OCI-LY1 (cell line): ENCODE results near the gene GNGT2.

ENCODE experiments used
- H2AFZ ChIP-seq: fragments of 200-600 bp; sonication (generic), shearing (Covaris generic); 2 replicates; pipeline ENCODE4 v1.6.0; 2014; ENCODE audit warnings: antibody characterized with exemption, mild to moderate bottlenecking, low read length
- H3F3A ChIP-seq: fragments of 200-600 bp; sonication (generic), shearing (Covaris generic); 2 replicates; pipeline ENCODE4 v1.6.0; 2014; ENCODE audit warnings: mild to moderate bottlenecking, antibody characterized with exemption, low read length, moderate library complexity; ENCODE audit not compliant: insufficient read depth
- H3K27ac ChIP-seq: fragments of 200-600 bp; sonication (generic); 2 replicates; pipeline ENCODE4 v1.5.1; 2014; ENCODE audit warnings: low read length, mixed run types, mild to moderate bottlenecking, low read depth; ENCODE audit not compliant: poor library complexity, severe bottlenecking
- H3K27me3 ChIP-seq: fragments of 200-600 bp; sonication (generic); 2 replicates; pipeline ENCODE4 v1.6.0; 2014; ENCODE audit warnings: antibody characterized with exemption, mild to moderate bottlenecking, low read length, moderate library complexity; ENCODE audit not compliant: insufficient read depth
- H3K36me3 ChIP-seq: fragments of 200-600 bp; sonication (generic); 2 replicates; pipeline ENCODE4 v1.6.1; 2014; ENCODE audit warnings: mild to moderate bottlenecking, antibody characterized with exemption, low read length, moderate library complexity, mixed read lengths; ENCODE audit not compliant: insufficient read depth
- H3K4me1 ChIP-seq: fragments of 200-600 bp; sonication (generic); 2 replicates; pipeline ENCODE4 v1.5.1; 2014; ENCODE audit warnings: mild to moderate bottlenecking, low read length, moderate library complexity; ENCODE audit not compliant: insufficient read depth, severe bottlenecking
- H3K4me2 ChIP-seq: fragments of 200-600 bp; sonication (generic), shearing (Covaris generic); 2 replicates; pipeline ENCODE4 v1.6.1; 2014; ENCODE audit warnings: low read length
- H3K4me3 ChIP-seq: fragments of 200-600 bp; sonication (generic); 2 replicates; pipeline ENCODE4 v1.5.1; 2014; ENCODE audit warnings: low read length, low read depth, mild to moderate bottlenecking, mixed read lengths; ENCODE audit not compliant: poor library complexity, severe bottlenecking
- H3K79me2 ChIP-seq: fragments of 200-600 bp; shearing (Covaris generic); 2 replicates; pipeline ENCODE4 v1.6.1; 2016; ENCODE audit warnings: mixed run types, low read length, mixed read lengths; ENCODE audit not compliant: insufficient read depth
- H3K9ac ChIP-seq: fragments of 200-600 bp; sonication (generic), shearing (Covaris generic); 2 replicates; pipeline ENCODE4 v1.6.1; 2014; ENCODE audit warnings: mild to moderate bottlenecking, low read length, mixed read lengths
- H3K9me2 ChIP-seq: fragments of 200-600 bp; sonication (generic), shearing (Covaris generic); 2 replicates; pipeline ENCODE4 v1.6.1; 2014; ENCODE audit warnings: low read depth, mild to moderate bottlenecking, low read length, mixed read lengths
- H3K9me3 ChIP-seq: fragments of 200-600 bp; shearing (Covaris generic); 2 replicates; pipeline ENCODE4 v1.6.1; 2014; ENCODE audit warnings: low read length, mixed read lengths
- H4K20me1 ChIP-seq: fragments of 200-600 bp; sonication (generic), shearing (Covaris generic); 2 replicates; pipeline ENCODE4 v1.6.0; 2016; ENCODE audit warnings: mild to moderate bottlenecking, low read length; ENCODE audit not compliant: insufficient read depth
- CTCF ChIP-seq: fragments of 200-600 bp; sonication (generic), shearing (Covaris generic); IDR thresholded peaks from 2 replicates; pipeline ENCODE4 v1.5.1; 2017; ENCODE audit warnings: mild to moderate bottlenecking, antibody characterized with exemption, low read length, moderate library complexity, mixed read lengths
- EZH2 ChIP-seq: fragments of 200-600 bp; sonication (generic), shearing (Covaris generic); IDR thresholded peaks from 2 replicates; pipeline ENCODE4 v1.8.0; 2017; ENCODE audit warnings: borderline replicate concordance, mixed run types, mild to moderate bottlenecking, antibody characterized with exemption, low read length, moderate library complexity, mixed read lengths

GNGT2 gene

GRCh38 chr17:49196520-49196919 is 13.9 kb downstream of the GNGT2 start:
- Histone ChIP-seq H3K27ac (no peak overlapping the region), H3K27me3 (no peaks in the 10 kb centered on the region), H4K20me1 (no peaks in the 10 kb centered on the region), H3F3A (no peaks in the 10 kb centered on the region), H3K4me1 (peaks cover 15% of the 10 kb centered on the region), H3K9ac (no peak overlapping the region), H3K9me2 (no peaks in the 10 kb centered on the region), H3K9me3 (no peaks in the 10 kb centered on the region), H3K4me3 (no peak overlapping the region), H2AFZ (no peak overlapping the region), H3K79me2 (no peaks in the 10 kb centered on the region), H3K4me2 (no peak overlapping the region), H3K36me3 (no peaks in the 10 kb centered on the region)
- no peak for TF ChIP-seq CTCF
- TF ChIP-seq EZH2: no peak

- no peak for TF ChIP-seq EZH2
- TF ChIP-seq CTCF: no peak
- H2AFZ ChIP-seq: no peak overlapping the region
- no peaks in the 10 kb centered on the region for H4K20me1 ChIP-seq
- H3K9me3 ChIP-seq: no peaks in the 10 kb centered on the region
- H3K27ac ChIP-seq: no peak overlapping the region
- no peak overlapping the region for H3K4me2 ChIP-seq
- no peaks in the 10 kb centered on the region for H3K36me3 ChIP-seq
- no peaks in the 10 kb centered on the region for H3K79me2 ChIP-seq
- H3F3A ChIP-seq: no peaks in the 10 kb centered on the region
- no peak overlapping the region for H3K4me3 ChIP-seq
- peaks cover 22% of the 10 kb centered on the region for H3K4me1 ChIP-seq
- no peaks in the 10 kb centered on the region for H3K9me2 ChIP-seq
- no peaks in the 10 kb centered on the region for H3K27me3 ChIP-seq
- no peak overlapping the region for H3K9ac ChIP-seq
Measured at GRCh38 chr17:49195751-49196150, 14.6 kb downstream of the GNGT2 start.

- no peaks in the 10 kb centered on the region for H3F3A ChIP-seq
- no peak overlapping the region for H2AFZ ChIP-seq
- no peaks in the 10 kb centered on the region for H3K9me2 ChIP-seq
- no peaks in the 10 kb centered on the region for H3K27me3 ChIP-seq
- H4K20me1 ChIP-seq: no peaks in the 10 kb centered on the region
- H3K79me2 ChIP-seq: no peaks in the 10 kb centered on the region
- no peaks in the 10 kb centered on the region for H3K36me3 ChIP-seq
- H3K9me3 ChIP-seq: no peaks in the 10 kb centered on the region
- H3K4me1 ChIP-seq: peaks cover 23% of the 10 kb centered on the region
- no peak overlapping the region for H3K27ac ChIP-seq
- H3K4me2 ChIP-seq: peak overlapping the region; percentile 83; the same call in 1 of the 2 replicates
- no peak overlapping the region for H3K4me3 ChIP-seq
- no peak overlapping the region for H3K9ac ChIP-seq
- no peak for TF ChIP-seq CTCF
- no peak for TF ChIP-seq EZH2
Measured at GRCh38 chr17:49194297-49194607, 16.1 kb downstream of the GNGT2 start.
